Endothelial cell (in vitro differentiated cells): ENCODE measurements around the gene PI4KA. TPM values are rescaled to one million over a fixed set of nuclear protein-coding genes. Genes with fewer than 3 reads are reported as not detected.

Experiments used
- DNase-seq: peaks from one replicate; pipeline ENCODE4 v3.0.0; 2021; ENCODE audit warnings: low spot score
- H3K27ac Mint-ChIP-seq: one replicate; pipeline ENCODE4 v1.8.0; 2021; ENCODE audit warnings: mixed read lengths, inconsistent platforms; ENCODE audit not compliant: unreplicated experiment
- H3K27me3 Mint-ChIP-seq: one replicate; pipeline ENCODE4 v1.8.0; 2021; ENCODE audit warnings: mild to moderate bottlenecking, moderate library complexity, mixed read lengths, inconsistent platforms; ENCODE audit not compliant: unreplicated experiment
- H3K36me3 Mint-ChIP-seq: one replicate; pipeline ENCODE4 v1.8.0; 2021; ENCODE audit warnings: mild to moderate bottlenecking, low read depth, mixed read lengths, inconsistent platforms; ENCODE audit not compliant: unreplicated experiment
- H3K4me1 Mint-ChIP-seq: one replicate; pipeline ENCODE4 v1.8.0; 2021; ENCODE audit warnings: mild to moderate bottlenecking, mixed read lengths, inconsistent platforms; ENCODE audit not compliant: unreplicated experiment
- H3K4me3 Mint-ChIP-seq: one replicate; pipeline ENCODE4 v1.8.0; 2021; ENCODE audit warnings: mild to moderate bottlenecking, mixed read lengths, inconsistent platforms; ENCODE audit not compliant: unreplicated experiment
- H3K9me3 Mint-ChIP-seq: one replicate; pipeline ENCODE4 v1.8.0; 2021; ENCODE audit warnings: mixed read lengths, inconsistent platforms; ENCODE audit not compliant: unreplicated experiment
- CTCF ChIP-seq: fragments of 200-600 bp; sonication (generic); IDR thresholded peaks from one replicate; pipeline ENCODE4 v1.5.0; 2021; ENCODE audit warnings: antibody characterized with exemption; ENCODE audit not compliant: unreplicated experiment
- total RNA-seq: library from RNA; stranded (reverse); fragmentation: NEBNext Ultra II Directional; extraction: Animal tissue kit (Norgen Biotek cat#: 25700); gene quantifications from one replicate; pipeline ENCODE4 v1.2.1, GENCODE V29; 2021; ENCODE audit not compliant: unreplicated experiment

Gene PI4KA
- total RNA-seq, 1 donor from 2014 or later = 65.3 TPM

GRCh38 chr22:20764471-20764720 lies 94.2 kb downstream of the PI4KA start:
- Mint-ChIP-seq H3K9me3 (no peaks in the 10 kb centered on the region), H3K27ac (no peak overlapping the region)
- TF ChIP-seq CTCF = no peak

GRCh38 chr22:20763630-20764470 lies 94.8 kb downstream of the PI4KA start:
- no peak for TF ChIP-seq CTCF
- Mint-ChIP-seq H3K27me3 (no peaks in the 10 kb centered on the region), H3K27ac (no peak overlapping the region), H3K36me3 (peaks cover 20% of the 10 kb centered on the region), H3K4me1 (peaks cover 12% of the 10 kb centered on the region), H3K4me3 (peak overlapping the region; percentile 37), H3K9me3 (no peaks in the 10 kb centered on the region)
- no peak for DNase-seq

More at GRCh38 chr22:20764471-20764720, 94.2 kb downstream of the PI4KA start:
- peaks cover 21% of the 10 kb centered on the region for H3K36me3 Mint-ChIP-seq
- DNase-seq = no peak
- H3K4me3 Mint-ChIP-seq = no peak overlapping the region
- no peaks in the 10 kb centered on the region for H3K27me3 Mint-ChIP-seq
- peaks cover 15% of the 10 kb centered on the region for H3K4me1 Mint-ChIP-seq

GRCh38 chr22:20762233-20762796 lies 96.3 kb downstream of the PI4KA start:
- H3K9me3 Mint-ChIP-seq = no peaks in the 10 kb centered on the region
- no peaks in the 10 kb centered on the region for H3K27me3 Mint-ChIP-seq
- peaks cover 6% of the 10 kb centered on the region for H3K4me1 Mint-ChIP-seq
- H3K27ac Mint-ChIP-seq = no peak overlapping the region
- DNase-seq = no peak
- TF ChIP-seq CTCF = no peak
- H3K36me3 Mint-ChIP-seq = peaks cover 17% of the 10 kb centered on the region
- no peak overlapping the region for H3K4me3 Mint-ChIP-seq

GRCh38 chr22:20761536-20761935 lies 97.1 kb downstream of the PI4KA start:
- Mint-ChIP-seq H3K27me3 (no peaks in the 10 kb centered on the region), H3K9me3 (no peaks in the 10 kb centered on the region), H3K27ac (no peak overlapping the region), H3K36me3 (peaks cover 21% of the 10 kb centered on the region), H3K4me3 (no peak overlapping the region), H3K4me1 (peaks cover 6% of the 10 kb centered on the region)
- no peak for DNase-seq
- no peak for TF ChIP-seq CTCF

GRCh38 chr22:20760084-20760483 lies 98.5 kb downstream of the PI4KA start:
- Mint-ChIP-seq H3K27me3 (no peaks in the 10 kb centered on the region), H3K4me1 (no peaks in the 10 kb centered on the region), H3K36me3 (peaks cover 21% of the 10 kb centered on the region), H3K4me3 (no peak overlapping the region), H3K9me3 (no peaks in the 10 kb centered on the region), H3K27ac (no peak overlapping the region)
- TF ChIP-seq CTCF = no peak
- no peak for DNase-seq
